ENCODE measurements around the gene ACTMAP.

DNA sequence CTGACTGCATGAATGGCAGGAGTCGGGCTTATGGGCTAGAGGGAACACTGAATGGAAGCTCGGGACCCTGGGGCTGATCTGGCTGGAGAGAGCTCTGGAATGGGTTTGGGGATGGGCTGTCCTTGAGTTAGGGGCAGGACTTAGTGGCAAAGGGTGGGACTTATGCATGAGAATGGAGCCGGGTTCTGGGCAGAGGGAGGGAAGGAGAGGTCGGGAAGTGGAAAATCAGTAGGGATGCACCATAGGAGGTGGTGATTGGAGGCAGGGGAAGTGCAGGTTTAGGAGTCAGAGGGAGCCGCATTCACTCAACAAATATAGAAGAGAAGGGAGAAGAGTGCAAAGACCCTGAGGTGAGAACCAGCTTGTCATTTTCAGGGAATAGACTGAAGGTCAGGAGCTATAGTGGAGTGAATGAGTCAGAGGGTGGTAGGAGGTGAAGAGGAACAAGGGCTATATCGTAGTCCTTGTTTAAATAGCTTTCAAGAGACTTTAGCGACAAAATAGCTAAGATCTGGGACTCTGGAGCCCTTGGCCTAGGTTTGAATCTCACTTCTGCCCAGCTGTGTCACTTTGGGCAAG lies 28.5 kb upstream of the ACTMAP start:
- TF ChIP-seq, protein P1, sequence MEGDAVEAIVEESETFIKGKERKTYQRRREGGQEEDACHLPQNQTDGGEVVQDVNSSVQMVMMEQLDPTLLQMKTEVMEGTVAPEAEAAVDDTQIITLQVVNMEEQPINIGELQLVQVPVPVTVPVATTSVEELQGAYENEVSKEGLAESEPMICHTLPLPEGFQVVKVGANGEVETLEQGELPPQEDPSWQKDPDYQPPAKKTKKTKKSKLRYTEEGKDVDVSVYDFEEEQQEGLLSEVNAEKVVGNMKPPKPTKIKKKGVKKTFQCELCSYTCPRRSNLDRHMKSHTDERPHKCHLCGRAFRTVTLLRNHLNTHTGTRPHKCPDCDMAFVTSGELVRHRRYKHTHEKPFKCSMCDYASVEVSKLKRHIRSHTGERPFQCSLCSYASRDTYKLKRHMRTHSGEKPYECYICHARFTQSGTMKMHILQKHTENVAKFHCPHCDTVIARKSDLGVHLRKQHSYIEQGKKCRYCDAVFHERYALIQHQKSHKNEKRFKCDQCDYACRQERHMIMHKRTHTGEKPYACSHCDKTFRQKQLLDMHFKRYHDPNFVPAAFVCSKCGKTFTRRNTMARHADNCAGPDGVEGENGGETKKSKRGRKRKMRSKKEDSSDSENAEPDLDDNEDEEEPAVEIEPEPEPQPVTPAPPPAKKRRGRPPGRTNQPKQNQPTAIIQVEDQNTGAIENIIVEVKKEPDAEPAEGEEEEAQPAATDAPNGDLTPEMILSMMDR (IDR thresholded peaks at IDR 0.05): no peak
- no peak for TF ChIP-seq POLR2A (IDR thresholded peaks at IDR 0.05)

Measured in adrenal gland (tissue), 5 donors.